Esophagus muscularis mucosa (tissue), 4 donors: ENCODE measurements around the gene IRX3.

Source experiments
- EP300 ChIP-seq: sonication (generic); formaldehyde crosslinking; IDR thresholded peaks from one replicate; pipeline ENCODE4 v1.6.1; 2017; ENCODE audit warnings: antibody characterized with exemption
- POLR2A ChIP-seq: fragments of 450-650 bp; IDR thresholded peaks from one replicate; pipeline ENCODE4 v1.6.1; 2017; ENCODE audit warnings: antibody characterized with exemption, moderate library complexity, mild to moderate bottlenecking, low read depth
- POLR2AphosphoS5 ChIP-seq, 2 donors: sonication (generic); formaldehyde crosslinking; IDR thresholded peaks; one replicate each; pipeline ENCODE4 v1.6.1; 2017; ENCODE audit warnings: antibody characterized with exemption in 2 of 2
- TF ChIP-seq, protein P1 (sequence below), 3 experiments: fragments of 200-600 bp in 2 of 3; fragments of 450-650 bp in 1 of 3; sonication (generic) in 2 of 3; IDR thresholded peaks; one replicate each; pipeline ENCODE4 v1.5.1; 2017 to 2019; ENCODE audit warnings: antibody characterized with exemption in 3 of 3, mild to moderate bottlenecking in 2 of 3, moderate library complexity in 1 of 3

- TF ChIP-seq POLR2A, result no peak
- TF ChIP-seq, protein P1, sequence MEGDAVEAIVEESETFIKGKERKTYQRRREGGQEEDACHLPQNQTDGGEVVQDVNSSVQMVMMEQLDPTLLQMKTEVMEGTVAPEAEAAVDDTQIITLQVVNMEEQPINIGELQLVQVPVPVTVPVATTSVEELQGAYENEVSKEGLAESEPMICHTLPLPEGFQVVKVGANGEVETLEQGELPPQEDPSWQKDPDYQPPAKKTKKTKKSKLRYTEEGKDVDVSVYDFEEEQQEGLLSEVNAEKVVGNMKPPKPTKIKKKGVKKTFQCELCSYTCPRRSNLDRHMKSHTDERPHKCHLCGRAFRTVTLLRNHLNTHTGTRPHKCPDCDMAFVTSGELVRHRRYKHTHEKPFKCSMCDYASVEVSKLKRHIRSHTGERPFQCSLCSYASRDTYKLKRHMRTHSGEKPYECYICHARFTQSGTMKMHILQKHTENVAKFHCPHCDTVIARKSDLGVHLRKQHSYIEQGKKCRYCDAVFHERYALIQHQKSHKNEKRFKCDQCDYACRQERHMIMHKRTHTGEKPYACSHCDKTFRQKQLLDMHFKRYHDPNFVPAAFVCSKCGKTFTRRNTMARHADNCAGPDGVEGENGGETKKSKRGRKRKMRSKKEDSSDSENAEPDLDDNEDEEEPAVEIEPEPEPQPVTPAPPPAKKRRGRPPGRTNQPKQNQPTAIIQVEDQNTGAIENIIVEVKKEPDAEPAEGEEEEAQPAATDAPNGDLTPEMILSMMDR (IDR thresholded peaks at IDR 0.05), result no peak
- TF ChIP-seq POLR2AphosphoS5 (IDR thresholded peaks at IDR 0.05), result no peak
- TF ChIP-seq EP300, result no peak
These were observed 1.0 kb downstream of the IRX3 start for GRCh38 chr16:54285414-54286089.
